ENCODE data around the gene ARHGEF2.

- no peak for TF ChIP-seq POLR2A (IDR thresholded peaks at IDR 0.05; ENCODE audit: low read length)
- TF ChIP-seq GATA1 (IDR thresholded peaks at IDR 0.05; ENCODE audit: low read depth, low read length): no peak
Observed at GRCh38 chr1:155973723-155974122, 4.6 kb downstream of the ARHGEF2 start.
